Right lobe of liver (tissue), 6 donors: Measurements from ENCODE around the gene SYNE1. TPM values are rescaled to one million over a fixed set of nuclear protein-coding genes. Genes with fewer than 3 reads are reported as not detected.

Experiments
- ATAC-seq, 4 donors: fragments of 200-7000 bp; cut with Tn5 transposase; one replicate each; pipeline ENCODE4 v1.9.1; 2020; ENCODE audit warnings: mild to moderate bottlenecking in 4 of 4, moderate library complexity in 4 of 4
- DNase-seq, 3 donors: peaks; one replicate each; pipeline ENCODE4 v3.0.0-alpha.2; 2020
- H3K27ac ChIP-seq, 3 donors: fragments of 200-600 bp; one replicate each; pipeline ENCODE4 v1.8.0; 2022
- H3K27me3 ChIP-seq, 2 donors: fragments of 200-600 bp; one replicate each; pipeline ENCODE4 v1.8.0; 2022
- H3K36me3 ChIP-seq, 4 donors: fragments of 200-600 bp; sonication (generic) in 1 of 4; one replicate each; pipeline versions ENCODE4 v1.5.1 to v1.8.0; 2017 to 2022; ENCODE audit warnings: control low read depth in 1 of 4
- H3K4me1 ChIP-seq, 4 donors: fragments of 200-600 bp; sonication (generic) in 1 of 4; one replicate each; pipeline versions ENCODE4 v1.5.1 to v1.8.0; 2017 to 2022; ENCODE audit warnings: control low read depth in 1 of 4
- H3K4me3 ChIP-seq, 3 donors: fragments of 200-600 bp; one replicate each; pipeline ENCODE4 v1.8.0; 2022
- H3K9me3 ChIP-seq, 4 donors: fragments of 200-600 bp; sonication (generic) in 1 of 4; one replicate each; pipeline versions ENCODE4 v1.5.1 to v1.8.0; 2017 to 2022; ENCODE audit warnings: control low read depth in 1 of 4
- POLR2A ChIP-seq: fragments of 450-650 bp; IDR thresholded peaks from one replicate; pipeline ENCODE4 v1.6.1; 2017; ENCODE audit warnings: antibody characterized with exemption, mild to moderate bottlenecking
- WGBS: methylation state at CpG from one replicate; pipeline ENCODE4 v1.1.6; 2018; ENCODE audit warnings: low coverage, low lambda C conversion rate; ENCODE audit not compliant: insufficient coverage; ENCODE audit errors: missing lambda C conversion rate; 5-methylcytosine and 5-hydroxymethylcytosine counted together
- intact Hi-C, 2 donors: fragments of 100-400 bp; cut with DNase I; formaldehyde crosslinking; loops; one replicate each; pipeline versions ENCODE4 v1.11.2 to v1.14.1; 2022
- total RNA-seq, 6 experiments: library from RNA; depleted of rRNA in 2 of 6; stranded (reverse); fragments of >200 nt in 2 of 6; fragmentation: NEBNext Ultra II Directional in 3 of 6; extraction: Animal tissue kit (Norgen Biotek cat#: 25700) in 3 of 6; gene quantifications; one replicate each; pipeline versions ENCODE4 v1.1.0 to v1.2.4, GENCODE V29; 2016 to 2023
- TF ChIP-seq, protein P1 (sequence below), 4 donors: fragments of 200-600 bp in 3 of 4; fragments of 450-650 bp in 1 of 4; IDR thresholded peaks; one replicate each; pipeline versions ENCODE4 v1.5.1 to v1.8.0; 2016 to 2022; ENCODE audit warnings: antibody characterized with exemption in 4 of 4, mild to moderate bottlenecking in 2 of 4
- donor health status: DM: no; HTN: yes; CAD: no.
- donor health status: DM: no; HTN: no; CAD: no.
- donor health status: DM: no; HTN: no; CAD: no.
- donor health status: DM: no; HTN: yes; CAD: no.
- donor health status: DM: no; HTN: yes; CAD: no.

The SYNE1 gene
- total RNA-seq, 6 experiments from 2014 or later: 22.8 to 43.2 (median 25.0) TPM

GRCh38 chr6:152110886-152111820, 526.0 kb downstream of the SYNE1 start:
- intact Hi-C loops: no loop called here
- H3K36me3 ChIP-seq: no peaks in the 10 kb centered on the region
- WGBS: 42% methylated on average over 10 of the region's 20 CpGs
- H3K9me3 ChIP-seq: no peaks in the 10 kb centered on the region
- no peaks in the 10 kb centered on the region for H3K27me3 ChIP-seq
- H3K27ac ChIP-seq: peak overlapping the region; percentile 33 to 46 (median 38)
- peaks cover 0 to 23% (median 9%) of the 10 kb centered on the region in 4 donors for H3K4me1 ChIP-seq
- H3K4me3 ChIP-seq: peak overlapping the region in 1 of 3 donors; percentile 4
- ATAC-seq (peak; percentile 92 to 97 (median 96)), DNase-seq (peak; percentile 90 to 92 (median 92))
- TF ChIP-seq POLR2A: no peak
- TF ChIP-seq, protein P1, sequence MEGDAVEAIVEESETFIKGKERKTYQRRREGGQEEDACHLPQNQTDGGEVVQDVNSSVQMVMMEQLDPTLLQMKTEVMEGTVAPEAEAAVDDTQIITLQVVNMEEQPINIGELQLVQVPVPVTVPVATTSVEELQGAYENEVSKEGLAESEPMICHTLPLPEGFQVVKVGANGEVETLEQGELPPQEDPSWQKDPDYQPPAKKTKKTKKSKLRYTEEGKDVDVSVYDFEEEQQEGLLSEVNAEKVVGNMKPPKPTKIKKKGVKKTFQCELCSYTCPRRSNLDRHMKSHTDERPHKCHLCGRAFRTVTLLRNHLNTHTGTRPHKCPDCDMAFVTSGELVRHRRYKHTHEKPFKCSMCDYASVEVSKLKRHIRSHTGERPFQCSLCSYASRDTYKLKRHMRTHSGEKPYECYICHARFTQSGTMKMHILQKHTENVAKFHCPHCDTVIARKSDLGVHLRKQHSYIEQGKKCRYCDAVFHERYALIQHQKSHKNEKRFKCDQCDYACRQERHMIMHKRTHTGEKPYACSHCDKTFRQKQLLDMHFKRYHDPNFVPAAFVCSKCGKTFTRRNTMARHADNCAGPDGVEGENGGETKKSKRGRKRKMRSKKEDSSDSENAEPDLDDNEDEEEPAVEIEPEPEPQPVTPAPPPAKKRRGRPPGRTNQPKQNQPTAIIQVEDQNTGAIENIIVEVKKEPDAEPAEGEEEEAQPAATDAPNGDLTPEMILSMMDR (IDR thresholded peaks at IDR 0.05): no peak

DNA sequence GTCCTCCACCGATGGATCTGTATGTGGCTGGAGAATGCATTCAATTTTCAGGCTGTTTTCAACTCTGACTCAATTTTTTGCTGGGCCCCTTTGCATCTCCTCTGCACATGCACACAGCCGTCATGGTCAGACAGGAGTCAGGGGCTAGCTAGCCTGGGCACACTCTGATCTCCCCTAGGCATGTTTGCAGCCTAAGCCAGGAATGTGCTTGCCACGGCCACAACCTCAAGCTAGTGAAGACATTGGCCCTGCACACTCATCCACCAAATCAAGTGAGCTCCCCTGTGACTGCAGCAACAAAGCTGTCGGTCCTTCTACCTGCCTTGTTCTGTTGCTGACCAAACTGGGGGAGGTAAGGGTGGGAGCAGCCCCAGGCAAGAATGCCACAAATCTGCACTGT, 529.2 kb downstream of the SYNE1 start:
- H3K4me3 ChIP-seq: no peak overlapping the region
- peaks cover 0 to 23% (median 9%) of the 10 kb centered on the region in 4 donors for H3K4me1 ChIP-seq
- H3K36me3 ChIP-seq: no peaks in the 10 kb centered on the region
- H3K27me3 ChIP-seq: no peaks in the 10 kb centered on the region
- ATAC-seq: no peak
- H3K27ac ChIP-seq: no peak overlapping the region
- no peak for DNase-seq
- 95% methylated on average over 2 of the region's 4 CpGs for WGBS
- TF ChIP-seq, protein P1 (IDR thresholded peaks at IDR 0.05): no peak
- TF ChIP-seq POLR2A: no peak
- no peaks in the 10 kb centered on the region for H3K9me3 ChIP-seq
- intact Hi-C loops: no loop called here

DNA sequence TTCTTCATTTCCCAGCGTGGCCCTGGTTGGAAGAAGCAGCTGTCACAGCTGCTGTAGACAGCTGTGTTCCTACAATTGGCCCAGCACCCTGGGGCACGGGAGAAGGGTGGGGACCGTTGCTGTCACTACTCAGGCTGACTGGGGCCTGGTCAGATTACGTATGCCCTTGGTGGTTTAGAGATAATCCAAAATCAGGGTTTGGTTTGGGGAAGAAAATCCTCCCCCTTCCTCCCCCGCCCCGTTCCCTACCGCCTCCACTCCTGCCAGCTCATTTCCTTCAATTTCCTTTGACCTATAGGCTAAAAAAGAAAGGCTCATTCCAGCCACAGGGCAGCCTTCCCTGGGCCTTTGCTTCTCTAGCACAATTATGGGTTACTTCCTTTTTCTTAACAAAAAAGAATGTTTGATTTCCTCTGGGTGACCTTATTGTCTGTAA, 537.0 kb downstream of the SYNE1 start:
- WGBS: 44% methylated on average over 3 of the region's 7 CpGs
- Histone ChIP-seq H3K36me3 (peaks cover 0 to 19% (median 0%) of the 10 kb centered on the region in 4 donors), H3K4me1 (no peaks in the 10 kb centered on the region), H3K27ac (peak overlapping the region in 1 of 3 donors; percentile 22), H3K4me3 (no peak overlapping the region), H3K27me3 (no peaks in the 10 kb centered on the region), H3K9me3 (no peaks in the 10 kb centered on the region)
- intact Hi-C loops: no loop called here
- TF ChIP-seq, protein P1 (IDR thresholded peaks at IDR 0.05): no peak
- TF ChIP-seq POLR2A: no peak
- peak; percentile 58 to 76 (median 72) for ATAC-seq
- DNase-seq: peak in 1 of 3 donors; percentile 34

- Histone ChIP-seq H3K27me3 (no peaks in the 10 kb centered on the region), H3K36me3 (peaks cover 0 to 19% (median 0%) of the 10 kb centered on the region in 4 donors), H3K4me1 (no peaks in the 10 kb centered on the region), H3K9me3 (no peaks in the 10 kb centered on the region), H3K27ac (peak overlapping the region in 1 of 3 donors; percentile 22), H3K4me3 (no peak overlapping the region)
- ATAC-seq: peak in 1 of 4 donors; percentile 10
- no peak for DNase-seq
- TF ChIP-seq, protein P1 (IDR thresholded peaks at IDR 0.05): no peak
- TF ChIP-seq POLR2A: no peak
- intact Hi-C loops: no loop called here
- WGBS: 93% methylated on average over 3 of the region's 4 CpGs
Measured at GRCh38 chr6:152099446-152100182, 537.5 kb downstream of the SYNE1 start.
